Gastrocnemius medialis (tissue), 4 donors: ENCODE measurements around the gene SP110. TPM values are rescaled to one million over a fixed set of nuclear protein-coding genes. Genes with fewer than 3 reads are reported as not detected.

ENCODE experiments used
- ATAC-seq, 2 donors: fragments of 150-250 bp; one replicate each; pipeline ENCODE4 v1.9.1; 2016
- DNase-seq, 2 donors: peaks; one replicate each; pipeline ENCODE4 v3.0.0-alpha.2; 2019
- H3K27ac ChIP-seq, 4 donors: fragments of 200-600 bp; sonication (generic); 1 replicate in 1 of 4; 2 replicates in 3 of 4; pipeline ENCODE4 v1.5.1; 2016 to 2018; ENCODE audit warnings: mild to moderate bottlenecking in 2 of 4, moderate library complexity in 1 of 4
- H3K27me3 ChIP-seq, 3 donors: fragments of 200-600 bp; sonication (generic) in 2 of 3; 1 replicate in 1 of 3; 2 replicates in 2 of 3; pipeline versions ENCODE4 v1.5.1 to v1.6.0; 2016 to 2019; ENCODE audit warnings: mild to moderate bottlenecking in 1 of 3, moderate library complexity in 1 of 3
- H3K36me3 ChIP-seq, 2 donors: fragments of 200-600 bp; sonication (generic) in 1 of 2; one replicate each; pipeline ENCODE4 v1.5.1; 2017 to 2018
- H3K4me1 ChIP-seq, 2 donors: fragments of 200-600 bp; sonication (generic) in 1 of 2; one replicate each; pipeline ENCODE4 v1.5.1; 2016 to 2017; ENCODE audit warnings: mild to moderate bottlenecking in 2 of 2
- H3K4me3 ChIP-seq, 4 donors: fragments of 200-600 bp; sonication (generic) in 3 of 4; 1 replicate in 1 of 4; 2 replicates in 3 of 4; pipeline ENCODE4 v1.5.1; 2016 to 2019; ENCODE audit warnings: mild to moderate bottlenecking in 2 of 4
- H3K9me3 ChIP-seq, 3 donors: fragments of 200-600 bp; sonication (generic) in 2 of 3; 1 replicate in 1 of 3; 2 replicates in 2 of 3; pipeline ENCODE4 v1.5.1; 2016 to 2019
- CTCF ChIP-seq, 5 experiments: fragments of 450-650 bp in 3 of 5; fragments of 200-600 bp in 2 of 5; sonication (generic) in 2 of 5; IDR thresholded peaks in 4 of 5; conservative IDR thresholded peaks in 1 of 5; 1 replicate in 4 of 5; 2 replicates in 1 of 5; pipeline ENCODE4 v1.5.1; 2016 to 2019; ENCODE audit warnings: antibody characterized with exemption in 5 of 5, mild to moderate bottlenecking in 3 of 5, moderate library complexity in 3 of 5
- POLR2A ChIP-seq, 2 donors: fragments of 450-650 bp; IDR thresholded peaks; one replicate each; pipeline ENCODE4 v1.6.1; 2017; ENCODE audit warnings: antibody characterized with exemption in 2 of 2, mild to moderate bottlenecking in 2 of 2, moderate library complexity in 2 of 2
- in situ Hi-C, 4 donors: fragments of 200-750 bp; cut with MboI; loops; one replicate each; pipeline versions ENCODE4 v1.15.0 to v1.8.0; 2017; ENCODE audit warnings: low sequenced_read_pairs in 4 of 4
- intact Hi-C: fragments of 100-400 bp; cut with DNase I; formaldehyde crosslinking; loops from one replicate; pipeline ENCODE4 v1.15.1; 2023; ENCODE audit warnings: low total_unique reads
- total RNA-seq, 4 donors: library from RNA; depleted of rRNA; stranded (reverse); fragments of >200 nt; gene quantifications; one replicate each; pipeline versions ENCODE4 v1.1.0 to v1.2.3, GENCODE V29; 2016

The SP110 gene
- total RNA-seq, 4 donors from 2014 or later = 3.0 to 7.0 (median 6.5) TPM

GRCh38 chr2:230203110-230203676 is 16.6 kb downstream of the SP110 start:
- Histone ChIP-seq H3K4me1 (no peaks in the 10 kb centered on the region), H3K36me3 (peaks cover 0 to 36% of the 10 kb centered on the region in 2 donors), H3K27ac (no peak overlapping the region), H3K4me3 (no peak overlapping the region), H3K9me3 (no peaks in the 10 kb centered on the region), H3K27me3 (no peaks in the 10 kb centered on the region)
- DNase-seq (no peak), ATAC-seq (no peak)
- in situ Hi-C loops (no loop called here), intact Hi-C loops (no loop called here)
- TF ChIP-seq POLR2A (IDR thresholded peaks at IDR 0.05) (no peak), CTCF (IDR thresholded peaks at IDR 0.05 in 4 of 5, conservative IDR thresholded peaks at IDR 0.05 in 1 of 5) (no peak)

GRCh38 chr2:230202430-230203109 is 17.2 kb downstream of the SP110 start:
- Histone ChIP-seq H3K36me3 (peaks cover 0 to 31% of the 10 kb centered on the region in 2 donors), H3K27me3 (no peaks in the 10 kb centered on the region), H3K27ac (no peak overlapping the region), H3K4me3 (no peak overlapping the region), H3K4me1 (no peaks in the 10 kb centered on the region), H3K9me3 (no peaks in the 10 kb centered on the region)
- ATAC-seq (no peak), DNase-seq (no peak)
- TF ChIP-seq POLR2A (IDR thresholded peaks at IDR 0.05) = no peak
- no peak for TF ChIP-seq CTCF (IDR thresholded peaks at IDR 0.05 in 4 of 5, conservative IDR thresholded peaks at IDR 0.05 in 1 of 5)
- in situ Hi-C loops = no loop called here
- intact Hi-C loops = no loop called here

- peaks cover 0 to 22% of the 10 kb centered on the region in 2 donors for H3K36me3 ChIP-seq
- no peaks in the 10 kb centered on the region for H3K9me3 ChIP-seq
- ATAC-seq (no peak), DNase-seq (no peak)
- H3K4me1 ChIP-seq = no peaks in the 10 kb centered on the region
- H3K27me3 ChIP-seq = no peaks in the 10 kb centered on the region
- intact Hi-C loops = no loop called here
- no peak overlapping the region for H3K27ac ChIP-seq
- TF ChIP-seq POLR2A (IDR thresholded peaks at IDR 0.05) = no peak
- no peak for TF ChIP-seq CTCF (IDR thresholded peaks at IDR 0.05 in 4 of 5, conservative IDR thresholded peaks at IDR 0.05 in 1 of 5)
- no peak overlapping the region for H3K4me3 ChIP-seq
- in situ Hi-C loops = no loop called here
These were observed 34.8 kb downstream of the SP110 start for GRCh38 chr2:230184727-230185578.

GRCh38 chr2:230181195-230181594 is 38.6 kb downstream of the SP110 start:
- no peak for DNase-seq
- no peaks in the 10 kb centered on the region for H3K9me3 ChIP-seq
- no peaks in the 10 kb centered on the region for H3K4me1 ChIP-seq
- TF ChIP-seq CTCF (IDR thresholded peaks at IDR 0.05 in 4 of 5, conservative IDR thresholded peaks at IDR 0.05 in 1 of 5) (no peak), POLR2A (IDR thresholded peaks at IDR 0.05) (no peak)
- no peak overlapping the region for H3K27ac ChIP-seq
- H3K4me3 ChIP-seq = no peak overlapping the region
- H3K36me3 ChIP-seq = peaks cover 0 to 31% of the 10 kb centered on the region in 2 donors
- in situ Hi-C loops = no loop called here
- ATAC-seq = no peak
- H3K27me3 ChIP-seq = no peaks in the 10 kb centered on the region
- intact Hi-C loops = no loop called here
